Neural cell (in vitro differentiated cells): ENCODE measurements around the gene PGC. TPM values are rescaled to one million over a fixed set of nuclear protein-coding genes. Genes with fewer than 3 reads are reported as not detected.

Source experiments
- H2AFZ ChIP-seq: fragments of 200-600, 300-800 bp; sonication (generic), shearing (Covaris generic); 2 replicates; pipeline ENCODE4 v1.6.0; 2014; ENCODE audit warnings: low read depth, mild to moderate bottlenecking, antibody characterized with exemption, low read length, moderate library complexity
- H3F3A ChIP-seq: fragments of 200-600 bp; shearing (Covaris generic); 2 replicates; pipeline ENCODE4 v1.6.1; 2016; ENCODE audit warnings: mild to moderate bottlenecking, moderate library complexity, mixed read lengths, antibody characterized with exemption, low read length; ENCODE audit not compliant: insufficient read depth, poor library complexity, severe bottlenecking
- H3K27ac ChIP-seq: fragments of 200-600, 300-800 bp; sonication (generic), shearing (Covaris generic); 2 replicates; pipeline ENCODE4 v1.5.1; 2014; ENCODE audit warnings: mild to moderate bottlenecking, low read length, moderate library complexity
- H3K27me3 ChIP-seq: fragments of 300-800, 200-600 bp; sonication (generic), shearing (Covaris generic); 2 replicates; pipeline ENCODE4 v1.6.0; 2014; ENCODE audit warnings: mild to moderate bottlenecking, low read depth, low read length, moderate library complexity; ENCODE audit not compliant: insufficient read depth
- H3K36me3 ChIP-seq: fragments of 300-800, 200-600 bp; sonication (generic), shearing (Covaris generic); 2 replicates; pipeline ENCODE4 v1.5.1; 2014; ENCODE audit warnings: mild to moderate bottlenecking, antibody characterized with exemption, low read length, moderate library complexity; ENCODE audit not compliant: insufficient read depth
- H3K4me2 ChIP-seq: fragments of 300-800, 200-600 bp; sonication (generic), shearing (Covaris generic); 2 replicates; pipeline ENCODE4 v1.6.0; 2014; ENCODE audit warnings: mild to moderate bottlenecking, low read length
- H3K4me3 ChIP-seq: fragments of 300-800, 200-600 bp; sonication (generic), shearing (Covaris generic); 2 replicates; pipeline ENCODE4 v1.5.1; 2014; ENCODE audit warnings: mild to moderate bottlenecking, low read length, moderate library complexity
- H3K79me2 ChIP-seq: fragments of 200-600 bp; shearing (Covaris generic); replicated peaks from 2 replicates; pipeline ENCODE4 v1.6.0; 2014; ENCODE audit warnings: mild to moderate bottlenecking, low read length, moderate library complexity; ENCODE audit not compliant: insufficient read depth
- H3K9ac ChIP-seq: fragments of 300-800, 200-600 bp; sonication (generic), shearing (Covaris generic); 2 replicates; pipeline ENCODE4 v1.6.1; 2016; ENCODE audit warnings: mild to moderate bottlenecking, low read length, mixed read lengths
- H3K9me2 ChIP-seq: fragments of 200-600 bp; shearing (Covaris generic); 2 replicates; pipeline ENCODE4 v1.6.1; 2016; ENCODE audit warnings: mild to moderate bottlenecking, low read length, mixed read lengths; ENCODE audit not compliant: insufficient read depth
- H3K9me3 ChIP-seq: fragments of 200-600, 300-800 bp; sonication (generic), shearing (Covaris generic); 2 replicates; pipeline ENCODE4 v1.6.1; 2016; ENCODE audit warnings: mild to moderate bottlenecking, mixed run types, low read length, moderate library complexity, mixed read lengths
- H4K20me1 ChIP-seq: fragments of 200-600 bp; shearing (Covaris generic); 2 replicates; pipeline ENCODE4 v1.6.1; 2016; ENCODE audit warnings: mild to moderate bottlenecking, mixed run types; ENCODE audit not compliant: insufficient read depth
- EP300 ChIP-seq: fragments of 450-650 bp; conservative IDR thresholded peaks from 2 replicates; pipeline ENCODE4 v1.6.1; 2014; ENCODE audit warnings: antibody characterized with exemption, mild to moderate bottlenecking, moderate library complexity; ENCODE audit not compliant: poor library complexity, severe bottlenecking
- EZH2 ChIP-seq: fragments of 200-600, 300-800 bp; shearing (Covaris generic), sonication (generic); IDR thresholded peaks from 2 replicates; pipeline ENCODE4 v1.6.1; 2014; ENCODE audit warnings: antibody characterized with exemption, low read length, borderline replicate concordance, mild to moderate bottlenecking; ENCODE audit not compliant: insufficient read depth, poor library complexity, severe bottlenecking
- MXI1 ChIP-seq: fragments of 450-650 bp; conservative IDR thresholded peaks from 2 replicates; pipeline ENCODE4 v1.6.1; 2014; ENCODE audit warnings: antibody characterized with exemption, mild to moderate bottlenecking; ENCODE audit not compliant: poor library complexity, severe bottlenecking
- POLR2AphosphoS5 ChIP-seq: IDR thresholded peaks from 2 replicates; pipeline ENCODE4 v1.6.1; 2012
- RAD21 ChIP-seq: fragments of 450-650 bp; conservative IDR thresholded peaks from 2 replicates; pipeline ENCODE4 v1.6.1; 2014; ENCODE audit warnings: antibody characterized with exemption, mild to moderate bottlenecking, moderate library complexity
- SMC3 ChIP-seq: fragments of 450-650 bp; conservative IDR thresholded peaks from 2 replicates; pipeline ENCODE4 v1.6.1; 2014; ENCODE audit warnings: antibody characterized with exemption, mild to moderate bottlenecking, moderate library complexity; ENCODE audit not compliant: poor library complexity
- TAF1 ChIP-seq: IDR thresholded peaks from 2 replicates; pipeline ENCODE4 v1.6.1; 2012; ENCODE audit warnings: low read depth
- polyA plus RNA-seq: library from polyadenylated mRNA; depleted of rRNA; stranded (reverse); fragments of >200 nt; gene quantifications from 2 replicates; pipeline ENCODE4 v1.2.3, GENCODE V29; 2014
- TF ChIP-seq, protein P1 (sequence below): IDR thresholded peaks from 2 replicates; pipeline ENCODE4 v1.6.1; 2012; ENCODE audit warnings: borderline replicate concordance
- TF ChIP-seq, protein P2 (sequence below): fragments of 450-650 bp; IDR thresholded peaks from 2 replicates; pipeline ENCODE4 v1.5.1; 2014; ENCODE audit warnings: antibody characterized with exemption, mild to moderate bottlenecking, moderate library complexity; ENCODE audit not compliant: poor library complexity, severe bottlenecking

The PGC gene
- polyA plus RNA-seq, 1 donor from 2014 or later = not detected

GRCh38 chr6:41759106-41759904 is 12.1 kb upstream of the PGC start:
- TF ChIP-seq, protein P1, sequence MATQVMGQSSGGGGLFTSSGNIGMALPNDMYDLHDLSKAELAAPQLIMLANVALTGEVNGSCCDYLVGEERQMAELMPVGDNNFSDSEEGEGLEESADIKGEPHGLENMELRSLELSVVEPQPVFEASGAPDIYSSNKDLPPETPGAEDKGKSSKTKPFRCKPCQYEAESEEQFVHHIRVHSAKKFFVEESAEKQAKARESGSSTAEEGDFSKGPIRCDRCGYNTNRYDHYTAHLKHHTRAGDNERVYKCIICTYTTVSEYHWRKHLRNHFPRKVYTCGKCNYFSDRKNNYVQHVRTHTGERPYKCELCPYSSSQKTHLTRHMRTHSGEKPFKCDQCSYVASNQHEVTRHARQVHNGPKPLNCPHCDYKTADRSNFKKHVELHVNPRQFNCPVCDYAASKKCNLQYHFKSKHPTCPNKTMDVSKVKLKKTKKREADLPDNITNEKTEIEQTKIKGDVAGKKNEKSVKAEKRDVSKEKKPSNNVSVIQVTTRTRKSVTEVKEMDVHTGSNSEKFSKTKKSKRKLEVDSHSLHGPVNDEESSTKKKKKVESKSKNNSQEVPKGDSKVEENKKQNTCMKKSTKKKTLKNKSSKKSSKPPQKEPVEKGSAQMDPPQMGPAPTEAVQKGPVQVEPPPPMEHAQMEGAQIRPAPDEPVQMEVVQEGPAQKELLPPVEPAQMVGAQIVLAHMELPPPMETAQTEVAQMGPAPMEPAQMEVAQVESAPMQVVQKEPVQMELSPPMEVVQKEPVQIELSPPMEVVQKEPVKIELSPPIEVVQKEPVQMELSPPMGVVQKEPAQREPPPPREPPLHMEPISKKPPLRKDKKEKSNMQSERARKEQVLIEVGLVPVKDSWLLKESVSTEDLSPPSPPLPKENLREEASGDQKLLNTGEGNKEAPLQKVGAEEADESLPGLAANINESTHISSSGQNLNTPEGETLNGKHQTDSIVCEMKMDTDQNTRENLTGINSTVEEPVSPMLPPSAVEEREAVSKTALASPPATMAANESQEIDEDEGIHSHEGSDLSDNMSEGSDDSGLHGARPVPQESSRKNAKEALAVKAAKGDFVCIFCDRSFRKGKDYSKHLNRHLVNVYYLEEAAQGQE = no peak
- no peak for TF ChIP-seq EP300
- no peak for TF ChIP-seq SMC3
- TF ChIP-seq, protein P2, sequence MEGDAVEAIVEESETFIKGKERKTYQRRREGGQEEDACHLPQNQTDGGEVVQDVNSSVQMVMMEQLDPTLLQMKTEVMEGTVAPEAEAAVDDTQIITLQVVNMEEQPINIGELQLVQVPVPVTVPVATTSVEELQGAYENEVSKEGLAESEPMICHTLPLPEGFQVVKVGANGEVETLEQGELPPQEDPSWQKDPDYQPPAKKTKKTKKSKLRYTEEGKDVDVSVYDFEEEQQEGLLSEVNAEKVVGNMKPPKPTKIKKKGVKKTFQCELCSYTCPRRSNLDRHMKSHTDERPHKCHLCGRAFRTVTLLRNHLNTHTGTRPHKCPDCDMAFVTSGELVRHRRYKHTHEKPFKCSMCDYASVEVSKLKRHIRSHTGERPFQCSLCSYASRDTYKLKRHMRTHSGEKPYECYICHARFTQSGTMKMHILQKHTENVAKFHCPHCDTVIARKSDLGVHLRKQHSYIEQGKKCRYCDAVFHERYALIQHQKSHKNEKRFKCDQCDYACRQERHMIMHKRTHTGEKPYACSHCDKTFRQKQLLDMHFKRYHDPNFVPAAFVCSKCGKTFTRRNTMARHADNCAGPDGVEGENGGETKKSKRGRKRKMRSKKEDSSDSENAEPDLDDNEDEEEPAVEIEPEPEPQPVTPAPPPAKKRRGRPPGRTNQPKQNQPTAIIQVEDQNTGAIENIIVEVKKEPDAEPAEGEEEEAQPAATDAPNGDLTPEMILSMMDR = no peak
- TF ChIP-seq RAD21 = no peak
- TF ChIP-seq TAF1 = no peak
- TF ChIP-seq EZH2 = no peak
- Histone ChIP-seq H3K27ac (no peak overlapping the region), H4K20me1 (no peaks in the 10 kb centered on the region), H3K9me3 (no peaks in the 10 kb centered on the region), H3K4me2 (no peak overlapping the region), H2AFZ (no peak overlapping the region), H3K9ac (no peak overlapping the region), H3K27me3 (no peaks in the 10 kb centered on the region), H3F3A (no peaks in the 10 kb centered on the region), H3K36me3 (no peaks in the 10 kb centered on the region), H3K9me2 (no peaks in the 10 kb centered on the region), H3K79me2 (no peaks in the 10 kb centered on the region), H3K4me3 (no peak overlapping the region)

DNA sequence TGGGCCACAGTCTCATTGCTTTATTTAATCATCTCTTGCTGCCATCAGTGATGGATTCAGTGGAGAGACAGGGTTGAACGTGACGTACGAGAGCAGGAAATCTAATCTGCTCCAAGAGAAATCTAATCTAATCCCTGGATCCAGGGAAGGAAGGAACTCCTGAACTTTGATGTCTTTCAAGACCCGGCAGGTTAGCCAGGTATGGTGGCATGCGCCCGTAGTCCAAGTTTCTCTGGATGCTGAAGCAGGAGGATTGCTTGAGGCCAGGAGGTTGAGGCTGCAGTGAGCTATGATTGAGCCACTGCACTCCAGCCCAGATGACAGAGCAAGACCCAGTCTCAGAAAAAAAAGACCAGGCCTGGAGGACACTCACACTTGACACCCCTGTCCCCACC is 11.4 kb upstream of the PGC start:
- no peaks in the 10 kb centered on the region for H3K36me3 ChIP-seq
- H3F3A ChIP-seq = no peaks in the 10 kb centered on the region
- H3K27me3 ChIP-seq = no peaks in the 10 kb centered on the region
- no peaks in the 10 kb centered on the region for H3K9me2 ChIP-seq
- no peak overlapping the region for H3K27ac ChIP-seq
- no peak for TF ChIP-seq SMC3
- no peak for TF ChIP-seq POLR2AphosphoS5
- TF ChIP-seq, protein P1 = no peak
- TF ChIP-seq EP300 = no peak
- no peak for TF ChIP-seq TAF1
- TF ChIP-seq RAD21 = no peak
- TF ChIP-seq EZH2 = no peak
- no peak for TF ChIP-seq MXI1
- TF ChIP-seq, protein P2 = no peak
- no peak overlapping the region for H3K9ac ChIP-seq
- no peaks in the 10 kb centered on the region for H4K20me1 ChIP-seq
- no peak overlapping the region for H3K4me2 ChIP-seq
- H3K79me2 ChIP-seq = no peaks in the 10 kb centered on the region
- no peaks in the 10 kb centered on the region for H3K9me3 ChIP-seq
- H3K4me3 ChIP-seq = no peak overlapping the region
- H2AFZ ChIP-seq = no peak overlapping the region
